DMS 273 (cell line): ENCODE measurements around the gene CCDC85C.

ENCODE experiments used
- DNase-seq: peaks from one replicate; lab custom pipeline; 2025; ENCODE audit not compliant: unreplicated experiment; lab: John Stamatoyannopoulos, UW

Gene CCDC85C

GRCh38 chr14:99606359-99606758 lies 2.4 kb upstream of the CCDC85C start:
- DNase-seq, result no peak

GRCh38 chr14:99605299-99605961 lies 1.4 kb upstream of the CCDC85C start:
- DNase-seq, result peak; percentile 91

GRCh38 chr14:99604766-99605298 lies 825 bp upstream of the CCDC85C start:
- peak; percentile 76 for DNase-seq

GRCh38 chr14:99604278-99604765 lies 315 bp upstream of the CCDC85C start:
- DNase-seq, result peak; percentile 99

GRCh38 chr14:99602788-99603415 lies 1.1 kb downstream of the CCDC85C start:
- peak; percentile 62 for DNase-seq

- DNase-seq, result peak; percentile 67
Measured at GRCh38 chr14:99602054-99602787, 1.8 kb downstream of the CCDC85C start.

GRCh38 chr14:99601361-99601831 lies 2.6 kb downstream of the CCDC85C start:
- no peak for DNase-seq

GRCh38 chr14:99600232-99600888 lies 3.6 kb downstream of the CCDC85C start:
- DNase-seq, result no peak

GRCh38 chr14:99599393-99599792 lies 4.6 kb downstream of the CCDC85C start:
- no peak for DNase-seq

- DNase-seq, result no peak
Measured at GRCh38 chr14:99598774-99599173, 5.2 kb downstream of the CCDC85C start.

GRCh38 chr14:99597911-99598600 lies 6.0 kb downstream of the CCDC85C start:
- no peak for DNase-seq

GRCh38 chr14:99596772-99597171 lies 7.2 kb downstream of the CCDC85C start:
- DNase-seq, result no peak

- no peak for DNase-seq
Measured at GRCh38 chr14:99596071-99596627, 7.9 kb downstream of the CCDC85C start.

- DNase-seq, result no peak
Measured at GRCh38 chr14:99595524-99595923, 8.5 kb downstream of the CCDC85C start.

- DNase-seq, result no peak
Measured at GRCh38 chr14:99595034-99595433, 9.0 kb downstream of the CCDC85C start.

GRCh38 chr14:99593971-99594841 lies 9.8 kb downstream of the CCDC85C start:
- no peak for DNase-seq

- no peak for DNase-seq
Measured at GRCh38 chr14:99592933-99593753, 10.9 kb downstream of the CCDC85C start.

GRCh38 chr14:99592394-99592793 lies 11.6 kb downstream of the CCDC85C start:
- DNase-seq, result no peak
